IMR-90 (cell line): ENCODE measurements around the gene RELL1. TPM values are rescaled to one million over a fixed set of nuclear protein-coding genes. Genes with fewer than 3 reads are reported as not detected.

Experiments used
- ATAC-seq: fragments of 200-7000 bp; cut with Tn5 transposase; 2 replicates; pipeline ENCODE4 v1.9.1; 2020; ENCODE audit warnings: low read depth, mild to moderate bottlenecking, moderate library complexity
- BruUV-seq: library from RNA; stranded (reverse); fragments of 400-500 nt; replicated peaks from 2 replicates; lab custom pipeline; 2021; lab: Mats Ljungman, UMichigan
- CTCF ChIA-PET: fragments of 300-600 bp; formaldehyde crosslinking; extraction: SDS; loops from one replicate; lab custom pipeline; 2021; ENCODE audit warnings: antibody characterized with exemption; lab: Yijun Ruan, JAX
- POLR2A ChIA-PET: fragments of 300-600 bp; sonication (Branson Sonifier 250); formaldehyde crosslinking; loops from one replicate; lab custom pipeline; 2022; ENCODE audit warnings: antibody characterized with exemption; ENCODE audit not compliant: unreplicated experiment; lab: Charles Lee
- DNase-seq: peaks from one replicate; pipeline ENCODE4 v3.0.0; 2013
- H2AFZ ChIP-seq: replicated peaks from 2 replicates; pipeline ENCODE3; 2013; ENCODE audit warnings: low read length, mild to moderate bottlenecking; ENCODE audit not compliant: poor library complexity
- H2AK5ac ChIP-seq: 2 replicates; pipeline ENCODE4 v1.6.1; 2013; ENCODE audit warnings: low read depth, low read length, inconsistent platforms
- H2AK9ac ChIP-seq: replicated peaks from 2 replicates; pipeline ENCODE3; 2013; ENCODE audit warnings: mild to moderate bottlenecking, low read depth, low read length, moderate library complexity; ENCODE audit not compliant: poor library complexity
- H2BK120ac ChIP-seq: 2 replicates; pipeline ENCODE4 v1.6.1; 2013; ENCODE audit warnings: low read depth, low read length, inconsistent platforms
- H2BK15ac ChIP-seq: 3 replicates; pipeline ENCODE4 v1.6.1; 2013; ENCODE audit warnings: low read depth, low read length, inconsistent platforms
- H2BK20ac ChIP-seq: 2 replicates; pipeline ENCODE4 v1.6.1; 2013; ENCODE audit warnings: low read depth, mild to moderate bottlenecking, inconsistent platforms, low read length, moderate library complexity
- H2BK5ac ChIP-seq: 2 replicates; pipeline ENCODE4 v1.6.1; 2013; ENCODE audit warnings: mild to moderate bottlenecking, low read depth, low read length, inconsistent platforms; ENCODE audit not compliant: poor library complexity, severe bottlenecking
- H3K14ac ChIP-seq: replicated peaks from 2 replicates; pipeline ENCODE4 v1.6.1; 2013; ENCODE audit warnings: low read depth, low read length, inconsistent platforms
- H3K18ac ChIP-seq: 2 replicates; pipeline ENCODE4 v1.6.1; 2013; ENCODE audit warnings: low read depth, low read length, control low read depth
- H3K23ac ChIP-seq: 2 replicates; pipeline ENCODE4 v1.6.1; 2013; ENCODE audit warnings: low read depth, low read length, inconsistent platforms
- H3K27ac ChIP-seq: 2 replicates; pipeline ENCODE4 v1.5.1; 2013; ENCODE audit warnings: mild to moderate bottlenecking, control low read depth, low read length; ENCODE audit not compliant: insufficient read depth
- H3K27me3 ChIP-seq: 2 replicates; pipeline ENCODE4 v1.6.1; 2013; ENCODE audit warnings: low read length; ENCODE audit not compliant: control insufficient read depth, insufficient read depth
- H3K36me3 ChIP-seq: 2 replicates; pipeline ENCODE4 v1.6.1; 2013; ENCODE audit warnings: low read length, mixed read lengths; ENCODE audit not compliant: control insufficient read depth, insufficient read depth
- H3K4ac ChIP-seq: 2 replicates; pipeline ENCODE4 v1.6.1; 2013; ENCODE audit warnings: low read depth, low read length, inconsistent platforms
- H3K4me1 ChIP-seq: 2 replicates; pipeline ENCODE4 v1.6.1; 2013; ENCODE audit warnings: low read length, mixed read lengths; ENCODE audit not compliant: control insufficient read depth, insufficient read depth
- H3K4me2 ChIP-seq: 2 replicates; pipeline ENCODE4 v1.6.1; 2013; ENCODE audit warnings: low read depth, mild to moderate bottlenecking, control low read depth, low read length, moderate library complexity
- H3K4me3 ChIP-seq: 2 replicates; pipeline ENCODE4 v1.5.1; 2013; ENCODE audit warnings: low read depth, mild to moderate bottlenecking, control low read depth, low read length, moderate library complexity; ENCODE audit not compliant: insufficient read depth
- H3K56ac ChIP-seq: 2 replicates; pipeline ENCODE4 v1.6.1; 2013; ENCODE audit warnings: low read length, inconsistent platforms; ENCODE audit not compliant: insufficient read depth; ENCODE audit errors: extremely low read depth
- H3K79me1 ChIP-seq, 2 experiments: 2 replicates each; pipeline ENCODE4 v1.6.1; 2013; ENCODE audit warnings: low read length in 2 of 2, inconsistent platforms in 1 of 2, low read depth in 1 of 2
- H3K9ac ChIP-seq: 2 replicates; pipeline ENCODE4 v1.6.1; 2013; ENCODE audit warnings: low read depth, low read length, control low read depth
- H3K9me1 ChIP-seq: 2 replicates; pipeline ENCODE4 v1.6.1; 2013; ENCODE audit warnings: low read length, inconsistent platforms; ENCODE audit not compliant: insufficient read depth
- H3K9me3 ChIP-seq: 2 replicates; pipeline ENCODE4 v1.6.1; 2013; ENCODE audit warnings: low read length; ENCODE audit not compliant: control insufficient read depth, insufficient read depth
- H4K20me1 ChIP-seq: 2 replicates; pipeline ENCODE4 v1.6.1; 2013; ENCODE audit warnings: low read length, inconsistent platforms; ENCODE audit not compliant: insufficient read depth
- H4K5ac ChIP-seq: 2 replicates; pipeline ENCODE4 v1.6.1; 2013; ENCODE audit warnings: mild to moderate bottlenecking, low read depth, low read length, control low read depth
- H4K8ac ChIP-seq, 2 experiments: 2 replicates each; pipeline ENCODE4 v1.6.1; 2013; ENCODE audit warnings: low read depth in 2 of 2, low read length in 2 of 2, control low read depth in 1 of 2, inconsistent platforms in 1 of 2
- H4K91ac ChIP-seq: 2 replicates; pipeline ENCODE4 v1.6.1; 2013; ENCODE audit warnings: low read depth, low read length, inconsistent platforms; ENCODE audit not compliant: insufficient read depth
- CEBPB ChIP-seq: IDR thresholded peaks from 2 replicates; pipeline ENCODE4 v1.6.1; 2012; ENCODE audit warnings: low read depth, low read length, improper control_type of control experiment
- CTCF ChIP-seq: conservative IDR thresholded peaks from 2 replicates; pipeline ENCODE4 v1.5.1; 2012; ENCODE audit warnings: mild to moderate bottlenecking, low read depth, low read length, improper control_type of control experiment
- MAZ ChIP-seq: IDR thresholded peaks from 2 replicates; pipeline ENCODE4 v1.6.1; 2012; ENCODE audit warnings: low read depth, mild to moderate bottlenecking, low read length, improper control_type of control experiment, moderate library complexity, borderline replicate concordance
- RCOR1 ChIP-seq: IDR thresholded peaks from 2 replicates; pipeline ENCODE4 v1.6.1; 2012; ENCODE audit warnings: mild to moderate bottlenecking, low read length, improper control_type of control experiment; ENCODE audit not compliant: insufficient replicate concordance
- WGBS, 2 experiments: methylation state at CpG; one replicate each; pipeline versions ENCODE4 v1.1.5 to v1.1.7; 2013; ENCODE audit warnings: missing lambda C conversion rate in 2 of 2; ENCODE audit not compliant: insufficient read length in 1 of 2; ENCODE audit errors: extremely low coverage in 2 of 2; 5-methylcytosine and 5-hydroxymethylcytosine counted together
- dilution Hi-C: fragments of 300-500 bp; cut with HindIII; formaldehyde crosslinking; loops from one replicate; pipeline ENCODE4 v1.14.3; 2018; ENCODE audit warnings: low sequenced_read_pairs; ENCODE audit not compliant: unreplicated experiment
- in situ Hi-C: fragments of 300-500 bp; cut with MboI; formaldehyde crosslinking; loops from 3 replicates; pipeline ENCODE4 v1.14.3; 2019; ENCODE audit warnings: low sequenced_read_pairs, inconsistent platforms, mixed read lengths
- intact Hi-C: fragments of 100-400 bp; cut with micrococcal nuclease; formaldehyde crosslinking; loops from 2 replicates; pipeline ENCODE4 v1.10.0; 2022
- polyA plus RNA-seq, 3 experiments: library from polyadenylated mRNA; depleted of rRNA; stranded (reverse); fragments of >200 nt; gene quantifications; 2 replicates each; pipeline ENCODE4 v1.2.3, GENCODE V29; 2012; ENCODE audit warnings: low replicate concordance in 1 of 3
- total RNA-seq: library from RNA; depleted of rRNA; stranded (reverse); fragments of >200 nt; gene quantifications from 2 replicates; pipeline ENCODE4 v1.2.3, GENCODE V29; 2012
- TF ChIP-seq, protein P1 (sequence below): fragments of 150-350 bp; IDR thresholded peaks from 2 replicates; pipeline ENCODE4 v1.6.1; 2016; ENCODE audit warnings: low read depth, mild to moderate bottlenecking, low read length, moderate library complexity, borderline replicate concordance

The RELL1 gene
- total and polyA plus RNA-seq, 2 of the 4 experiments (the other 2 are of a cell fraction), result 6.8 to 39.6 TPM

- Histone ChIP-seq H3K27me3 (peaks cover 2% of the 10 kb centered on the region; the same call in 1 of the 2 replicates), H3K14ac (no peak overlapping the region), H2AK5ac (no peak overlapping the region), H3K4me1 (0 out of 2 replicates have a peak, but pooled peaks cover 1% of the 10 kb centered on the region), H2BK15ac (no peak overlapping the region), H4K20me1 (no peaks in the 10 kb centered on the region), H3K27ac (no peak overlapping the region), H4K5ac (no peak overlapping the region), H3K56ac (no peak overlapping the region), H2BK20ac (no peak overlapping the region), H2AK9ac (no peak overlapping the region), H3K9ac (no peak overlapping the region), H4K8ac (no peak overlapping the region), H3K9me1 (no peaks in the 10 kb centered on the region), H3K4me2 (no peak overlapping the region), H3K79me1 (no peaks in the 10 kb centered on the region), H4K91ac (no peak overlapping the region), H3K9me3 (no peaks in the 10 kb centered on the region), H2BK5ac (no peak overlapping the region), H3K4me3 (no peak overlapping the region), H3K23ac (no peak overlapping the region), H3K4ac (no peak overlapping the region), H2BK120ac (no peak overlapping the region), H3K36me3 (no peaks in the 10 kb centered on the region), H2AFZ (no peak overlapping the region), H3K18ac (no peak overlapping the region)
- 83% methylated on average over 1 of the region's 1 CpG; no CpG with 5 or more reads in 1 of the 2 experiments for WGBS, 2 experiments
- POLR2A ChIA-PET, result no interaction called here
- no peak for TF ChIP-seq MAZ
- no peak for TF ChIP-seq RCOR1
- no peak for TF ChIP-seq CTCF
- TF ChIP-seq, protein P1, sequence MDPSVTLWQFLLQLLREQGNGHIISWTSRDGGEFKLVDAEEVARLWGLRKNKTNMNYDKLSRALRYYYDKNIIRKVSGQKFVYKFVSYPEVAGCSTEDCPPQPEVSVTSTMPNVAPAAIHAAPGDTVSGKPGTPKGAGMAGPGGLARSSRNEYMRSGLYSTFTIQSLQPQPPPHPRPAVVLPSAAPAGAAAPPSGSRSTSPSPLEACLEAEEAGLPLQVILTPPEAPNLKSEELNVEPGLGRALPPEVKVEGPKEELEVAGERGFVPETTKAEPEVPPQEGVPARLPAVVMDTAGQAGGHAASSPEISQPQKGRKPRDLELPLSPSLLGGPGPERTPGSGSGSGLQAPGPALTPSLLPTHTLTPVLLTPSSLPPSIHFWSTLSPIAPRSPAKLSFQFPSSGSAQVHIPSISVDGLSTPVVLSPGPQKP, result no peak
- no peak for TF ChIP-seq CEBPB
- intact Hi-C loops (no loop called here), dilution Hi-C loops (no loop called here), in situ Hi-C loops (no loop called here)
- ATAC-seq (no peak), DNase-seq (no peak)
- CTCF ChIA-PET, result no interaction called here
- no TSS peak for BruUV-seq
Measured at GRCh38 chr4:37723067-37723466, 36.9 kb upstream of the RELL1 start.
